GM04503 (cell line): ENCODE measurements around the gene NR1I2.

Source experiments
- DNase-seq: peaks from one replicate; pipeline ENCODE4 v3.0.0-alpha.2; 2012; ENCODE audit warnings: low read depth

Gene NR1I2

GRCh38 chr3:119779731-119780383, 2.0 kb upstream of the NR1I2 start:
- no peak for DNase-seq

GRCh38 chr3:119782460-119782859, 559 bp downstream of the NR1I2 start:
- no peak for DNase-seq

GRCh38 chr3:119783255-119783654, 1.4 kb downstream of the NR1I2 start:
- DNase-seq: no peak

GRCh38 chr3:119783883-119784282, 2.0 kb downstream of the NR1I2 start:
- DNase-seq: no peak

- DNase-seq: no peak
Measured at GRCh38 chr3:119786409-119786808, 4.5 kb downstream of the NR1I2 start.

- no peak for DNase-seq
Measured at GRCh38 chr3:119790369-119790768, 8.5 kb downstream of the NR1I2 start.

- DNase-seq: no peak
Measured at GRCh38 chr3:119792270-119792669, 10.4 kb downstream of the NR1I2 start.

GRCh38 chr3:119794401-119794800, 12.5 kb downstream of the NR1I2 start:
- DNase-seq: no peak

- no peak for DNase-seq
Measured at GRCh38 chr3:119794971-119795612, 13.2 kb downstream of the NR1I2 start.

GRCh38 chr3:119795849-119796248, 13.9 kb downstream of the NR1I2 start:
- DNase-seq: no peak

- no peak for DNase-seq
Measured at GRCh38 chr3:119796368-119796767, 14.5 kb downstream of the NR1I2 start.

- DNase-seq: no peak
Measured at GRCh38 chr3:119796785-119797184, 14.9 kb downstream of the NR1I2 start.

- DNase-seq: no peak
Measured at GRCh38 chr3:119800844-119801243, 18.9 kb downstream of the NR1I2 start.

- DNase-seq: no peak
Measured at GRCh38 chr3:119808244-119808643, 26.3 kb downstream of the NR1I2 start.

GRCh38 chr3:119808843-119809242, 26.9 kb downstream of the NR1I2 start:
- no peak for DNase-seq

GRCh38 chr3:119809249-119810017, 27.5 kb downstream of the NR1I2 start:
- DNase-seq: no peak

- DNase-seq: no peak
Measured at GRCh38 chr3:119810018-119810435, 28.1 kb downstream of the NR1I2 start.

- DNase-seq: no peak
Measured at GRCh38 chr3:119812491-119813058, 30.7 kb downstream of the NR1I2 start.

- no peak for DNase-seq
Measured at GRCh38 chr3:119815716-119816115, 33.8 kb downstream of the NR1I2 start.

GRCh38 chr3:119817071-119817470, 35.2 kb downstream of the NR1I2 start:
- no peak for DNase-seq

- DNase-seq: no peak
Measured at GRCh38 chr3:119817583-119818363, 35.9 kb downstream of the NR1I2 start.

- no peak for DNase-seq
Measured at GRCh38 chr3:119818937-119819336, 37.0 kb downstream of the NR1I2 start.
